GM12874 (cell line): Measurements from ENCODE around the gene PLET1.
A peak's percentile ranks its signal among the peaks of the same experiment; 100 is the strongest.

ENCODE experiments used
- CTCF ChIP-seq: IDR thresholded peaks from 2 replicates; pipeline ENCODE4 v1.5.1; 2011; ENCODE audit warnings: low read depth, mild to moderate bottlenecking, control low read depth, low read length, moderate library complexity; ENCODE audit not compliant: insufficient read depth

Gene PLET1

DNA sequence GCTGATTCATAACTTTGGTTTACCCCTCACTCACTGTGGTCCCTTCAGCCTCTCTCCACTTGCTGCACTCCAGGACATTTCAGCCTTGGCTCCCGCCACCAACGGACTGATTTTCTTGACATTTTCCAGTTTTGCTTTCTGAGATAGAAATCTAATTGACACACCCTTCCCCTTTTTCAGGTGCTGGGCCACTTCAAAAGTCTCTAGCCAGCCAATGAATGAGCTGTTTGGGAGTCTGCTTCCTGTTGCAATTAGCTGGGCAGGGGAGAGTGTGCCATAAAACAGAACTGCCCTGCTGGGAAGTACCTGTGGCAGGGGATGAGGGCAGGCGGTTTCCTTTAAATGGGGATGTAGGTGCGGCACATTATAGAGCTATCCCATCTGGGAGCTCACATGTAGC lies 21.1 kb upstream of the PLET1 start:
- no peak for TF ChIP-seq CTCF

DNA sequence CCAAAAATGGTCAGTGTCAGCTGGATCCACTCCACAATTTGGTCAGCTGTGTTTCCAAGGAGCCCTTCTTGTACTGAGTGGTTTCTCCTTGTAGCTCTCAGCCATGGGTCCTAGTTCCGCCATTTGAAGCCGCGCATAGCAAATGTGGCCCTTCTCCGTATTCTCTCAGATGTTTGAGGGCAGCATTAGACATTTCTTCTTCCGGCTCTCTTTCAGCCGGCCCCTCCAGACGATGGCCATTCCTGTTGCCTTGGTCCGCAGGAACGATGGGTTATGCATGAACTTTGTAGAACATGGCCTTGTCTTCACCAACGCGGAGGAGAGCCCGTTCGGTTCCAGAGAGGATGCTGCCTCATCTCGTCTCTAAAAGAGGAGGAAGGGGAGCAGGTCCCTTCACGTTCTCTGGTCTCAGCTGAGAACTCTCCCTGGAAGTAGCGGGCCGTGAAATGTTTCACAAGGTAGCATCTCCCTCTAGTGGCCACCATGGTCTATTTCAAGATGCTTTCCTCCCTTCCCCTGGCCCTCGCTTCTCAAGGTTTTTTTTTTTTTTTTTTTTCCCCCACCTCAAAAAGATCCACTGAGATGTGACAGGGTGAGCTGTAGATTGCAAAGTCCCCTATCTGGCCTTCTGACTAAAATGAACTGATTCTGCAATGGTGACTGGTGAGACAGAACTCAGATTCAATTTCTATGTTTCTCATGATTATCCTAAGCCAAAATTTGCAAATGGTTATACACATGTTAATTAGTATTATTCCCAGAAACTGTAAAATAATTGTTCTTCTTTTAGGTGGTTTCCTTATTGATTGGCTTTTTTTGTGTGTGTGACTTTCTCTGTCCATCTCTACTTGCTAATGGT lies 19.8 kb upstream of the PLET1 start:
- TF ChIP-seq CTCF: peak; percentile 77

- TF ChIP-seq CTCF: peak; percentile 90
These were observed 19.2 kb upstream of the PLET1 start for GRCh38 chr11:112279901-112280267.

DNA sequence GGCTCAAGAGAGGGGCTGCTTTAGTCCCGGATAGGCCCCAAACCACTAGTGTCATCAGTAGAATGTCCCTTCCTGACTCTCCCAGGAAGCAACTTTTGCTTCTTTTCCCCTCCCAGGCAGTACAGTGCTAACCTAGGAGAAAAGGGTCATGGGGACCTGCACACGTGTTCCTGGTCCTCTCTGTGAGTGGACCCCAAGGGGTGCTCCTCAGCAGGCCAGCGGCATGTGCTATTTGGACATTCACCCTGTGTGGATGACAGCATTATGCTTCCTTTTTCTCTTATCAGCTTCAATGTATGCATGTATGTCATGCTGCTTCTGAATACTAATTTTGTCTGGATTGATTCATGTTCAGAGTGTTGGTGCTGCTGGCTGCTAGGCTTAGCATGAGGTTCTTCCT lies 18.1 kb upstream of the PLET1 start:
- no peak for TF ChIP-seq CTCF

DNA sequence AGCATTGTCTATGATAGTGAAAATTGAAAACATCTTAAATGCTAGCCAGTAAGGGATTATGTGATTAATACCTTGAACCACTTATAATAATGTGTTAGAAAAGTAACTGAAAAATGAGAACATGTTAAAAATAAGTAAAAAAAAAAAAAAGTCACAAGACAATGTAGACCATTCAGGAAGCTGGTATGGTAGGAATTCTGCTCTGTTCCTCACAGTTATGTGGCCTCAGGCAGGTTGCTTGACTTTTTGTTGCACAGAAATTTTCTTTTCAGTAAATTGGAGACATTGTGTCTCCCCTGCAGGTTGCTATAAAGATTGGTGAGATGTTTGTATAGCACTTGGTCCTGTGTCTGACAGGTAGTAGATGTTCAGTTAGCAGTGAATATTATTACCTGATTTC lies 17.3 kb upstream of the PLET1 start:
- no peak for TF ChIP-seq CTCF

GRCh38 chr11:112277029-112277428 lies 16.4 kb upstream of the PLET1 start:
- no peak for TF ChIP-seq CTCF

GRCh38 chr11:112274007-112274783 lies 13.5 kb upstream of the PLET1 start:
- TF ChIP-seq CTCF: no peak
